ENCODE data around the gene ERICH6B. TPM values are rescaled to one million over a fixed set of nuclear protein-coding genes. Genes with fewer than 3 reads are reported as not detected.

Gene ERICH6B
- total RNA-seq, 1 donor from 2014 or later, result 0.25 TPM

Small RNA genes lying within 50 kb of the gene (small RNA-seq; reads per million reads assigned to genes)
- gene RNA5SP27 (ENCODE audit: low replicate concordance), result not detected
- gene TIMM9P3 (ENCODE audit: low replicate concordance), result not detected

Other genes with a start within 250 kb of the ERICH6B start
- 9.1 TPM for gene SLC25A30, start 197.4 kb downstream of the ERICH6B start, total RNA-seq
- 39.3 TPM for gene COG3, start 150.8 kb downstream of the ERICH6B start, total RNA-seq
- gene CBY2, start 86.6 kb upstream of the ERICH6B start, total RNA-seq, result not detected
- 12.5 TPM for gene SIAH3, start 236.0 kb upstream of the ERICH6B start, total RNA-seq

All from temporal lobe (tissue), 2 donors.